Occipital lobe (tissue), 2 donors: ENCODE measurements around the gene PSG6. TPM values are rescaled to one million over a fixed set of nuclear protein-coding genes. Genes with fewer than 3 reads are reported as not detected.
"Not testable (repeated sequence)": the region's sequence is repeated elsewhere in the genome, so short reads cannot be mapped to it uniquely, and the experiment has no call there.

Source experiments
- DNase-seq: peaks from one replicate; lab custom pipeline; 2025; lab: John Stamatoyannopoulos, UW
- total RNA-seq: library from RNA; depleted of rRNA; stranded (reverse); fragments of >200 nt; gene quantifications from one replicate; pipeline ENCODE4 v1.2.3, GENCODE V29; 2014

Gene PSG6
- total RNA-seq, 1 donor from 2014 or later: not detected

DNA sequence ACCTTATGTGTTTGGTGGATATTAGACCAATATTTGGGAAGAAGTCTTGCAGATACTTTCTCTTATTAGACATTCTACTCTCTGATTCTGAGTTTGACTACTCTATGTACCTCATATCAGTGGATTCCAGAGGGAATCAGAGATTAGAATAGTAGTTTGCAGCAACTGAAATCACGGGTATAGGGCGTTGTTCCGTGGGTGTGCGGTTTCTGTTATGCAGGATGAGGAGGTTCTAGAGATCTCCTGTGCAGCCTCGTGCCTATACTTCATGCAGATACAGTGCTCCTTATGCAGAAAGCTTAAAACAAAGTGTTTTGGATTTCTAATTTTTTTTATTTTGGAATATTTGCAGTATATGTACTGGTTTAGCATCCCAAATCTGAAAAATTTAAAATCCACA is 6.0 kb downstream of the PSG6 start:
- DNase-seq: not testable (repeated sequence)

DNA sequence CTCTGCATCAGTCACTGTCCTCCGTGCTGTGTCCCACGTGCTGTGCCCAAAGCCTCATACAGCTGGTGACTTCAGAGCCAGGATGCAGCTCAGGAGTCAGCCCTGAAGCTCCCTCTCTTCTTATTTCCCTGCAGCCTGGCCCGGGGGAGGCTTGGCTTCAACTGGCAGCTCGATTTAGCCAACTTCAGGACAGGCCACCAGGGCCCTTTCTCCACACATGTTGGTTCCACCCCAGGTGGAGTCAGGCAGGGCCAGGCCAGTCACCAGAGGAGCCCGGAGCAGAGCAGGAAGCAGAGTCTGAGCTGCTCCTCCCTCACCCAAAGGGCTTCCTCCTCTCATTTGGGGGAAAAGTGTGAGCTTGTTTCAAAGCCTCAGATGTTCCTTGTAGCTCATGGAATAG is 11.5 kb downstream of the PSG6 start:
- not testable (repeated sequence) for DNase-seq

DNA sequence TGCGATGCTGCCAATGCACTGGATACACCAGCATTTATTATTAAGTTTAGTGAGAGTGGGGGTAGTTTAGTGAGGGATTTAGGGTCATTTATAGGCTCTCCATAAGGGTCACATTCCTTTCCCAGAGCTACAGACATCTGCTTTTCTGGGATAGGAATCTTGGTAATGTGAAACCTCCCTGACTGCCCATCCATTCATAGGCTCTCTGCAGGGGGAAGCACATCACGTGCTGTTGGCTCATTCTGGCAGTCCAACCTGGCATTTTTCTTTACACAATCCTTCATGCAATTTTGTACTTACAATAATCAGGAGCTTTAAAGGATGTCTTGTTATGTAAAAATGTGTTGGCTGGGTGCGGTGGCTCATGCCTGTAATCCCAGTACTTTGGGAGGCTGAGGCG is 17.1 kb downstream of the PSG6 start:
- DNase-seq: not testable (repeated sequence)

DNA sequence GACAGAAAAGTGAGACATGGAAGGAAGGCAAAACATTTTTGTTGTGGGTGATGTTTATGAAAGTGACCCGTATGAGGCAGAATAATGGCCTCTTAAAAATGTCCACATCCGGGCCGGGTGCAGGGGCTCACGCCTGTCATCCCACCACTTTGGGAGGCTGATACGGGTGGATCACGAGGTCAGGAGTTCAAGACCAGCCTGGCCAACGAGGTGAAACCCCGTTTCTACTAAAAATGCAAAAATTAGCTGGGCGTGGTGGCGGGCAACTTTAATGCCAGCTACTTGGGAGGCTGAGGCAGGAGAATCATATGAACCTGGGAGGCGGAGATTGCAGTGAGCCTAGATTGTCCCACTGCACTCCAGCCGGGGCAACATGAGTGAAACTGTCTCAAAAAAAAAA is 18.0 kb downstream of the PSG6 start:
- not testable (repeated sequence) for DNase-seq

DNA sequence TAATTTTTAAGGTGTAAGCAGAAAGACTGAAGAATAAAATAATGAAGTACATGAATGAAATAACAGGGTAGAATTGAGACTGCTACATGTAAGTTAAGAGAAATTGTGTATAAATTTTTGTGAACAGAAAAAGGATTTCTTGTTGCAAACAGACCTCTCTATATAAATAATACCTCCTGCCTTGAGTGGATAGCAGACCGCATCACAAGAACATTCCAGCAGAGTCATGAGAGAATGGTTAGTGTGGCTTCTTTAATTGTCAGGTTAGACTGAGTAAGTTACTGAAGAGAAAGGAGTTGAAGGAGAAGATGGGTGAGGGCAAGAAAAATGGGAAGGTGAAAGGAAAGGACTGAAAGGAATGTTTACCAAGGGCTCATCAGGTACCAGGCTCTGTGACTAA is 18.6 kb downstream of the PSG6 start:
- not testable (repeated sequence) for DNase-seq

DNA sequence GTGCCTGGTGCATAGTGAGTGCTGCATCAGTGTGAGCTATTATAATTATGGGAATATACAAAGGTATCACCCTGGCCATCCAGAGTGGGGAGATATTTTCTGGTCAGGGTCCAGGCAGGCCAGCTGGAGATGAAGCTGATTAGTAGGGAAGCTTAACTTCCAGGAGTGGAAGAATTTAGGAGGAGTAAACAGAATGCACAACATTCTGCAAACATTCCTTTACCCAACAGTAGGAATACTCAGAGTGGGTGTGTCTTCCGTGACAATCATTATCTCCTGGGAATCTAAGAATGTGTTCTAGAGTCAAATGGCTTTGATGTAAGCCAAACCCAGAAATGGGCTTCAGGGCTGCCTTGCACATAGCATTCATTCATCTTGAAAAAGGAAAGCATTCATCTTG is 19.0 kb downstream of the PSG6 start:
- DNase-seq: not testable (repeated sequence)

DNA sequence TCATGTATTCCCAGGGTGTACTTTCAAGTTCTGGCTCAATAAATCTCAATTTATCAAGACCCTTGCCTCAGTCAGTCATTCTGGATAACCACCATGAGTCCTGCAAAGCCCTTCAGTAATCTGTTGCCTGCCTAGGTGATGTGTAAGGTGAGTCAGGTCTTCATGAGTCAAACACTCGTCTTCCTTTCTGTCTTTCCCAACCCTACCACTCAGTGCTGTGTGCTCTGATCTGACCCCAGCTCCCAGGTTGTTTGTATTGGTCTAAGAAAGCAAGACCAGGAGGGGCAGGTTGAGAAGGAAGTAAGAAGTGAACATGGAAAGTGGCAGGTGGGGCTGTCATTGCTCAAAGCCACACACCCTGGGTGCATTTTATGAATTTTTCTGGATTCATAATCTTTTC is 20.0 kb downstream of the PSG6 start:
- DNase-seq: not testable (repeated sequence)

DNA sequence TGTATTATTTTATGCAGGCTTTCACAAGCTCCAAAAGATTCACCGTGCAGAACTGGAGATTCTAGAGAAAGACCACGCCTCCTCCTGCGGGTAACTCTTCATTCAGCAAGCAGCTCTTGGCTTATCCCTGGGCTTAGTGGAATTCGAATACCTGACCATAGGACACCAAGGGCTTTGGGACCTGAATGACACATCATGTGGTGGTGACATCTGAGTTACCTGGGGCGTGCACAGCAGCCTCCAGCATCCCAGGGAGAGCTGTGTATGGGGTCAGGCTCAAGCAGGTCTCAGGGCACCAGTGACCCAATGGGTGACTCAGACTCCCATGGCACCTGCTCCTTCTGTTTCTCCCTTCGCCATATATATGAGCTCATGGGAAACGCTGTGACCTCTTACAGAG is 27.2 kb downstream of the PSG6 start:
- not testable (repeated sequence) for DNase-seq

DNA sequence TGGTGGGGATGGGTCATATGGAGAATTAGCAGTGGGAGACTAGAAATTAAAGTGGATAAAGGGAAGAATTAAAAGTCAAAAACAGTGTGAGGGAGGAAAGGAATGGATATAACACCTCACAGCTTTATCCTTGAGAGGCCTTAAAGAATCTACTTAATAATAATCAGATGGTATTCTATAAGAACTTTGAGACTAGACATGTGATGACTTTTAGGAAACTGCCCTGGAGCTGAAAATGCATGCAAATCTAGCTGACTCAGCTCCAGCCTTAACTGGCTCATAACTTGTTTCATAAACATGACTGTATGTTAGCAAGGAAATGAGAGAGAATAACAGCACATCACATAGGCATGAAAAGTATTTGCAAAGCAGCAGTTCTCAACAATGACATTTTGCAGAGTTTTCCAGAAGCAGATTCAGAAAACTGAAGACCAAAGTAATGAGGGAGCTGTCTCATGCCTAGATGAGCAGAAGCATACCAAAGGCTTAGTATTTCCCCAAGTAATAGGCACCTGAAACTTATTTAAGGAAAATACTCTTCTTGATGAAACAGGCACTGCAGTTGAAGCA is 29.7 kb downstream of the PSG6 start:
- DNase-seq: not testable (repeated sequence)

DNA sequence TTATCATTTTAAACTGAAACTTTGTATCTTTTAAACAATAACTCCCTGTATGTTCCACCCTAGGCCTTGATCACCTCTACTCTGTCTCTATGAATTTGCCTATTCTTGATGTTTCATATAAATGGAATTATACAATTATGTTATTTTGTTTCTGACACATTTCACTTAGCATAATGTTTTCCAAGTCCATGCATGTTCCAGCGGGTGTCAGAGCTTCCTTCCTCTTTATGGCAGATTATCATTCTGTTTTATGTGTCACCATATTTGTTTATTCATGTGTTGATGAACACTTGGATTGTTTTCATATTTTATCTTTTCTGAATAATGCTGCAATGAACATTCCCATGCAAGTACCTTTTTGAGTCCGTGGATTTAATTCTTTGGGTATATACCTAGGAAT is 35.0 kb downstream of the PSG6 start:
- not testable (repeated sequence) for DNase-seq

DNA sequence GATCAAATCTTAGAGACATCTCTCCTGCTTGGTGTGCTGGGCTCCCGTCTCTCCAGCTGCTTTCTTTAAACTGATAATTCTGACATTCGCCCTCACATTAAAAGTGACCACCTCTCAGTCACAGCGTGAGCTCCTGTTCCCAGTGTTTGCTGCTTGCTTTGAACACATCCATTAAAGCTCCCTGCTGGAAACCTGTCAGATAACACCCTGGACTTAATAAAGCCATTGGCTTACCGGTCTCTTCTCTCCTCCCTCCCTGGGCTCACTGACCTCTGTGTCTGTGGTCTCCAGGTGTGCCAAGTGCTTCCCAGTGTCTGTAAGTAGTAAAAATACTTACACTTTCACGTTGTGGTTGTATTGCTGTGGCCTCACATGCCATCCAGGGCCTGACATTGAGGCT is 35.7 kb downstream of the PSG6 start:
- not testable (repeated sequence) for DNase-seq

DNA sequence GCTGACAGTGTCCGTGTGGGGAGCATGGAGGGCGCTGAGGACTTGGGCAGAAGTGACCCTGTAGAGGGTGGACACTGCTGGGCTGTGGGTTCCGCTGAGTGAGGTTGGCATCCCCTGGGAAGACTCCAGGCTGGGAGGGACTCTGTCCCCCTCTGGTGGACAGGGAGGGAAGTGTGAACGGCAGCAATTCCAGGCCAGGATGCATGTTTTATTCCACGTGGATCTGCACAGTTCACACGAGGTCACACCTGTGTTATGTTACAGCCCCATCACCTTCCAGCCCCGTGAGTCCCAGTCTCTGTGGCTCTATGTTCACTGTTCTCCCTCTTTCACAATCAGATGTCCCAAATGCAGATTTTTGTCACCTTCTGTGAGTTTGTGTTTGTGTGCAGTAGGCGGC is 36.4 kb downstream of the PSG6 start:
- not testable (repeated sequence) for DNase-seq

DNA sequence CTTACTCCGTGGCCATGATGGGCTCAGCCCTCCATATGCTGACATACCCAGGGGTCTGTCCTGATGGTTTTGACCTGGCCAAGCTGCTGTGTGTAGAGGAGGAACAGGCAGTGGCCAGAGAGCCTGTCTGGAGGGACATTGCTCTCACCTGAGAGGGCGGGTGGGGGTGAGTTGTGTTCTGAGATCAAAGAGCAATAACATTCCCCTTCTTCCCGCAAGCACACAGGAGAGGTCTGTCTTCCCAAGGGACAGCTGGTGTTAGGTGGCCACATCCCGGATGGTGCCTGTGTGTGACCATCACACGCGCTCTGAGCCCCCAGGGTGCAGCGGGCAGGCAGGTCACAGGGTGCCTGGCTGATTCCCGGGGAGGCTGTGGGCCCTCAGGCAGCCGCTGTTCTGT is 37.1 kb downstream of the PSG6 start:
- DNase-seq: not testable (repeated sequence)

DNA sequence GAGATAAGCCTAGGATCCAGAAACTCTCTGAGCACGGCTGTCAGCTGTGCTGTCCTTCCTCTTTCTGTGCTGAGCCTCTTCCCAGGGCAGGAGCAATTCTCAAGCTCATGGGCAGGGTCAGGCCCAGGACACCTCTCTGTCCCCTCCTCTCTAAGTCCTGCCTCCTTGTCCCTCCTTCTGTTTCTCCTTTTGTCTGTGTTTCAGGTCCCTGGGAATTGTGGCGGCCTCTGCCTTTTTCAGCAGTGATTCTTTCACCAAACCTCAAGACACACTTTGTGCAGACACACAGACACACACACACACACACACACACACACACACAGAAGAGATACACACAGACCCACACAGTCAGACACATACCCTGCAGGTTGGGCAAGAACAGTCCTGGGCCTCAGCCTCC is 38.1 kb downstream of the PSG6 start, which contains the start of gene PSG1:
Gene PSG1 (minus strand): TSS at position 101 of the 400 bp plus-strand sequence. CDS start 132 bp downstream, outside the sequence.
- DNase-seq: no peak

DNA sequence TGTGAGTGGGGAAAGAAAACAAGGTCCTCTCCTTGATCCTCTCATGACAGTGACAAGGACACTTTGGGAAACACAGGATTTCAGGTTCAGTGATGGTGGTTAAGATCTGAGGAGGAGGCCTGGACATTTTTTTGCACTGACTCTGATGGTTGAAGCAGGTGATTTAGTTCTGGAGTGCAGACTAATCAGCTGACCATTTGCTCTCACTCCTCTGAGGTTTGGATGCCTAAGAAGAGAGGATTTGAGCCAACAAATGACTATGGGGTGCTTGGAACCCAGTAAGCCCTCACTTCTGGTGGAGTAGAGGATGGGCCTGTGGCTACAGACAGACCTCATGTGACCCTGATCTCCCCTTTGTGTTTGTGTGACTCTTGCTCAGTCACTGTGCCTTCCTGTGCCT is 41.1 kb downstream of the PSG6 start:
- not testable (repeated sequence) for DNase-seq

DNA sequence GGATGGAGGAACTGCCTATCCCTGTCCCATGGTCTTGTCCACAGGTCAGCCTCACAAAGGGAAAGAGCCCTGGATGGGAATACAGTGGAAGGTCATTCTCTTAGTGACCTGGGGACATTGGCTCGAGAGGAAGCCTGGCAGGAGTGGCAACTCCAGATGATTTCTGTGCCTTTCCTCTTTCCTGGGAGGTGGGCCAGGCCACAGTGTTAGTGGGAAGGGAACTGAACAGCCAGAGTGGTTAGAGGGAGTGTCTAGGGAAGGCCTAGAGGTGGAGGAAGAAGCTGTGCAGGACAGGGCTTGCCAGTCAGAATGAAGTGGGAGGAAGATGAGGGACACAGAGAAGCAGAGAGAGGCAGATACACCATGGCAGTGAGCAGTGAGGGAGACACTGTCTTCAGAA is 41.8 kb downstream of the PSG6 start:
- not testable (repeated sequence) for DNase-seq

DNA sequence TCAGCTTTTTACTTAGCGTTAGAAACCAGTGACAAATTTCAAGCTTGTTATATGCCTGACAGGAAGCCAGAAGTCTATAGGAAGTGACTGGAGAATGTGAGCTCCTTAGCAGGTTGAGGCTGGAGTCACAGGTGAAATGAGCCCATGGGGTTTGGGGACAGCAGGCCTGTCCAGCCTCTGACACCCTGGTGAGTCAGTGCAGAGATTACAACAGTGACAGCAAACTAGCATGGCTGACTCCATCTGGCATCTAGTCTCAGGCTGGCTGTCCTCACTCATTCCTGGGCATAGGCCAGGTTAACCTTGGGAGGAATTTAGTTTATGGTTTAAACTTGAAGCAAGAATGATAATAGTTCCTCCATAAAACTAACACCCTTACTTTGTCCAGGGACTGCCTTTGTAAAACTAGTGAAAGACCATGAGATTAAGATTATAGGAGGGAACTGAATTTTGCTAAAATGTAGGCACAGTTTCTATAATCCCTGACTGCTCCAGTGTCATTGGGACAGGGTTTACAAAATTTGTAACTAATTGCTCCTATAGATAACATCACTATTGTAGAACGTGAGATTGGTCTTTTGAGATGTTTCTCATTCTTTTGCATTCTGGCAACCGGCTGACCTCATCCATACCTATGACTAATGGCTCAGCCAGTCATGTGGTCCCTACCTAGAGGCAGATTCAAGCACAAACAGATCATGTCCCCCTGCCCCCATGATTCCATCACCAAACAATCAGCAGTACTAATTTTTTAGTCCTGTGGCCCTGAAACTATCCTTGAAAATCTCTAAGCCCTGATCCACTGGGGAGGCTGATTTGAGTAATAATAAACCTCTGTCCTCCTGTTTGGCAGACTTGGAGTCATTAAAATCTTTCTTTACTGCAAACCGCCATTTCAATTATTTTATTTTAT is 42.5 kb downstream of the PSG6 start:
- DNase-seq: not testable (repeated sequence)

DNA sequence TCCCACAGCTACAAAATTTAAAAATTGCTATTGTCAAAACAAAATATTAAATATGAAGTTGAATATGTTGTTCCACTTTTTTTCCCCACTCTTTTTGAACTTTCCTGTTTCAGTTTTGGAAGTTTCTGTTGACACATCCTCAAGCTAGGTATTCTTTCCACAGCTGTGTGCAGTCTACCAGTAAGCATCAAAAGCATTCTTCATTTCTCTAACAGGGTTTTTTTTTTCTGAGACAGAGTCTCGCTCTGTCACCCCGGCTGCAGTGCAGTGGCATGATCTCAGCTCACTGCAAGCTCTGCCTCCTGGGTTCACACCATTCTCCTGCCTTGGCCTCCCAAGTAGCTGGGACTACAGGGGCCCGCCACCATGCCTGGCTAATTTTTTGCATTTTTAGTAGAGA is 43.6 kb downstream of the PSG6 start:
- DNase-seq: not testable (repeated sequence)

DNA sequence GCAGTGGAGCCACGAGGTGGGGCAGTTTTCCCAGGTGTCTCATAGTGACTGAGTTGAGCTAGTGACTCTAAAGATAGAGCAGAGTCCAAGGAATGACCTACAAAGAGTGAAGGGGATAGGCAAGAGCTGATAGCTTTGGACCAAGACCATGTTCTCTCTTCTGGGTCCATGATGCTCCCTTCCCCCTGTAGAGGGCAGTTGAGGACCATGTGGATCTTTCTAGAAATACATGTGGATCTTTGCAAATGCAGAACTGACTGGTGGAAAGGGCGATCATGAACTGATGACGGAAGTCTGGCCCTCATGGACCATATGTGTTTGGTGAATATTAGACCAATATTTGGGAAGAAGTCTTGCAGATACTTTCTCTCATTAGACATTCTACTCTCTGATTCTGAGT is 45.1 kb downstream of the PSG6 start:
- DNase-seq: no peak

DNA sequence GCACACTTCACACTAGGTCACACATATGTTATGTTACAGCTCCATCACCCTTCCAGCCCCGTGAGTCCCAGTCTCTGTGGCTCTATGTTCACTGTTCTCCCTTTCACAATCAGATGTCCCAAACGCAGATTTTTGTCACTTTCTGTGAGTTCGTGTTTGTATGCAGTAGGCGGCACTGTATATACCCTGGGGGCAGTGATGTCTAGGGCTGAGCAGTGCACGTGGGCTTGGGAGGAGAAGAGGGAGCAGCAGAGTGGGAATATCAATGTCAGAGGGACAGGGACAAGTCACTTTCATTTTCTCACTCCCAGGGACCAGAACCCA is 60.2 kb downstream of the PSG6 start:
- DNase-seq: no peak

DNA sequence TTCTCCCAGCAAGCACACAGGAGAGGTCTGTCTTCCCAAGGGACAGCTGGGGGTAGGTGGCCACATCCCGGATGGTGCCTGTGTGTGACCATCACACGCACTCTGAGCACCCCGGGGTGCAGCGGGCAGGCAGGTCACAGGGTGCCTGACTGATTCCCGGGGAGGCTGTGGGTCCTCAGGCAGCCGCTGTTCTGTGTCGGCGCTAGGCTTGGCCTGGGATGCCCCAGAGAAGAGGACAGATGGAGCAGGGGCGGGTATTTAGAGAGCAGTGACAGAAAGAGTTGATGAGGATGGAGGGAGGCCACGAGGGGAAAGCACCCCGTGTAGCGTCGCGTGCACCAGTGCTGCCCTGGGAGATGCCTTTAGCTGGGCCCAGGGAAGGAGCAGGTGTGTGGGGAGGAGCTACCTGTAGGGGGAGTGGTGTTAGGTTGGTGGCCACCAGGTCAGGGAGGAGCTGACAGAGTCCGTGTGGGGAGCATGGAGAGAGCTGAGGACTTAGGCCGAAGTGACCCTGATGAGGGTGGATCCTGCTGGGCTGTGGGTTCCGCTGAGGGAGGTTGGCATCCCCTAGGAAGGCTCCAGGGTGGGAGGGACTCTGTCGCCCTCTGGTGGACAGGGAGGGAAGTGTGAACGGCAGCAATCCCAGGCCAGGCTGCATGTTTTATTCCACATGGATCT is 60.7 kb downstream of the PSG6 start:
- DNase-seq: not testable (repeated sequence)

DNA sequence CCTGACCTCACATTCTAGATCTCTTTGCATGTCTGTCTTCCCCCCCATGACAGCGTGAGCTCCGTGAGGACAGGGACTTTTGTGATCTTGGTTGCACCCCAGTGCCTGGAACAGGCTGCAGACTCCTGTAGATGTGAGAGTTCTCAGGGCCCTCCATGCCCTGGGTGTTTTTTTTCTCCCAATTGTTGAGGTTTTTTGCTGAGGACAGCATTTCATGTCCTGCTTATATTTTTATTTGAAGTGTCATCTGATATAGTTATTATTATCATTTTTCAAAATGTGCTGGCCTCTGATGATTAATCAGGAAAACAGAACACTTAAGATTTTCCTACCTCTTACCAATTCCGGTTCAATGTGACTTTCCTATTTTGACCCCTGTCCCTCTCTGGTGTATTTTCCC is 62.9 kb downstream of the PSG6 start:
- not testable (repeated sequence) for DNase-seq
